HG02852 (cell line): ENCODE measurements around the gene SHCBP1L.
A peak's percentile ranks its signal among the peaks of the same experiment; 100 is the strongest.
"Not testable (repeated sequence)": the region's sequence is repeated elsewhere in the genome, so short reads cannot be mapped to it uniquely, and the experiment has no call there.

ENCODE experiments used
- ATAC-seq: cut with Tn5 transposase; IDR thresholded peaks from one replicate; pipeline ENCODE4 v1.9.1; 2021; ENCODE audit warnings: mild to moderate bottlenecking, moderate library complexity; ENCODE audit not compliant: unreplicated experiment

Gene SHCBP1L

GRCh38 chr1:182965861-182966260, 12.9 kb upstream of the SHCBP1L start:
- no peak for ATAC-seq

GRCh38 chr1:182965096-182965495, 12.1 kb upstream of the SHCBP1L start:
- no peak for ATAC-seq

DNA sequence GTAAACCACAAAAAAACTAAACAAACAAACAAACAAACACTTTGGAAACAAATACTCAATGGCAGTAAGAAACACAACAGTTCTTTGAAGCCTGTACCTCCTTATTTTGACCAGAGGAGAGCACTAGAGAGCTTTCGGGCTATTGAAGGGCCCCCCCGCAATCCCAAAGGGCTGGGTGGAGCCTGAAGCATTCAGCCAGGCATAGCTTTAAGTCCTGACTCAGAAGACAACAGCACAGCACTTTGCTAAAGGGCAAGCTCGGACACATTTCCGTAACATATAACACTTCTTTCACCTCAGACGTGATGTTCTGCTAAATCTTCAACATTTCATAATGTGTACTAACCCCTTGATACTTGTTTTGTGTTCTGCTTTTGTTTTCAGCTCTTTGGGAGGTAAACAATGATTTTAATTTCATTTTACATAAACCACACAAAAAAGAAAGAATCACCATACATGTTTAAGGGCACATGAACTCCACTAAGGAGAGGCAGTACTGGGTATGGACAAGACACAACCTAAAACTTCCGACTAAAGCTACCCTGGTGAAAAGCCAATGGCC, 9.7 kb upstream of the SHCBP1L start:
- peak; percentile 99 for ATAC-seq

DNA sequence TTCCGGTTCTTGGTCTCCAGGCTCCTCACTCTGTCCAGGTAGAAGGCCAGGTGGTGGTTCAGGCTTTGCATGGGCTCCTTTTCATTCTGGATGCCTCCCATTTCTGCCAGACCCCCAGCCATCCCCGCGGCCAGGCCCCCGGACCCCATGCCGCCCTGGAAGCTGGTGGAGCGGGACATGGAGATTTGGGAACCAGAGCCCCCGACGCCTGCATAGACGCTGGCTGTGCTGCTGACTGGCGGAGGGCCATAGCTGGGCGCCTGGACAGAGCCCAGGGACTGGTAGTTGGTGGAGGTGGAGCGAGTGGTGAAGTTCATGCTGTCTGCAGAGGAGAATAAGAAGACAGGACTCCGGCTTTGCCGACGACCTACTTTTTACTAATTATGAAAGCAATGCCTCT, 7.1 kb upstream of the SHCBP1L start:
- ATAC-seq, result no peak

- no peak for ATAC-seq
Measured at GRCh38 chr1:182957902-182958395, 5.0 kb upstream of the SHCBP1L start.

DNA sequence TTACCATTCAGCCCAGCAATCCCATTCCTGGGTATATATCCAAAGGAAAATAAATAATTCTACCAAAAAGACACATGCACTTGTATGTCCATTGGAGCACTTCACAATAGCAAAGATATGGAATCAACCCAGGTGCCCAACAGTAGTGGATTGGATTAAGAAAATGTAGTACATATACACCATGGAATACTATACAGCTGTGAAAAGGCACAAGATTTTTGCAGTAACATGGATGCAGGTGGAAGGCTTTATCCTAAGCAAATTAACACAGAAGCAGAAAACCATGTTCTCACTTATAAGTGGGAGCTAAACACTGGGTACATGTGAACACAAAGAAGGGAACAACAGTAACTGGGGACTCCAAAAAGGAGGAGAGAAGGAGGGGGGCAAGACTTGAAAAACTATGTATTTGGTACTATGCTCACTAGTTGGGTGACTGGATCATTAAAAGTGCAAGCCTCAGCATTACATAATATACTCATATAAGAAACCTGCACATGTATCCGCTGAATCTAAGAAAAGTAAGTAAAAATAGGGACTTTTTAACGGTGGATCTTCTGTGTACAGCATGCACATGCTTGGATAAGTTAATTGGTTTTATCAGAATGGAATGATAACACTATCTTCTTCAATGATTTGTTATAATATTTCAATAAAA, 3.9 kb upstream of the SHCBP1L start:
- no peak for ATAC-seq

DNA sequence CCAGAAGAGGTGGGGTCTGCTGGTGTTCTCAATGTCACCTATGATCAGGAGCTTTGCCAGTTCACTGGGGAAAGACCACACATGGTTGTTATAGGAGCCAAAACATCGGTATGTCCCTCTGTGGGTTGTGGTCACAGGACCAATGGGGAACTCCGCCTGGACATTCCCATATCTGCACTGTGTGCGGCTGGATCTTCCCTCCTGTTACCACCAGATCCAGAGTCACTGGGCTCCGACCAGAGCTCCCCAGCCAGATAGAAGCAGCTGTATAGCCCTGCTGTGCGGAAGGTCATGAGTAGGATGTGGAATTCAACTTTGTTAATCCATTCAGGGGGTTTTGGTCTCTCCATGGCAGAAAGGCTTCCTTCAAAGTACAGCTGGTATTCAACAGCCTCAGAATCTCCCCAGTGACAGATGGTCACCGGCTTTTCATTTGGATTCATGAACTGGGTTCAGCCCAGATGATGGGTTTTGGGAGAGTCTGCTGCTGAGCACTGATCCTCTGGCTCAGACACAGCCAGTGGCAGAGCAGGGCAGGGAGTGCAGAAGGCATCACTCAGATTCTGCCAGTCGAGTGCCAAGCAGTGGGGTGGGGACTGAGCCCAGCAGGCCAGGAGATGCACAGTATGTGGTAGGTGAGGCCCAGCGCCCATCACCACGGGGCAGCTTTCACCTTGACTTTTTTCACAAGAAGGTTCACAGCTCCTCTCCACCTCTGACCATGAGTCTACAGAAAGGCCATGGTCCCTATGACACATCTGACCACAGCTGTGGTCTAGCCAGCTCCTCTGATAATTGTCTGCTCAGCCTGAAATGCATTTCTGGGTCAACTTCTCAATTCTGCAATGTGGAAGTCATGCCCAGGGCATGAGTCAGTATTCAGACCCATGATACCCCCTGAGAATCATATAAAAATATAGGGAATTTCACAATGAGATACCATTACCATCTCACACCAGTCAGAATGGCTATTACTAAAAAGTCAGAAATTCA, 2.9 kb upstream of the SHCBP1L start:
- ATAC-seq, result no peak

- no peak for ATAC-seq
Measured at GRCh38 chr1:182953826-182954225, 860 bp upstream of the SHCBP1L start.

DNA sequence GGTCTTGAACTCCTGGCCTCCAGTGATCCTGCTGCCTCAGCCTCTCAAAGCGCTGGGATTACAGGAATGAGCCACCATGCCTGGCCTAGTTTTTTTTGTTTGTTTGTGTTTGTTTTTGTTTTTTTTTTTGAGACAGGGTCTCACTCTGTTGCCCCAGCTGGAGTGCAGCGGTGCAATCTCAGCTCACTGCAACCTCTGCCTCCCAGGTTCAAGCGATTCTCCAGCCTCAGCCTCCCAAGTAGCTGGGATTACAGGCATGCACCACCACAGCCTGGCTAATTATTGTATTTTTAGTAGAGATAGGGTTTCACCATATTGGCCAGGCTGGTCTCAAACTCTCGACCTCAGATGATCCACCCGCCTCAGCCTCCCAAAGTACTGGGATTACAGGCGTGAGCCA, 9.6 kb downstream of the SHCBP1L start:
- not testable (repeated sequence) for ATAC-seq

DNA sequence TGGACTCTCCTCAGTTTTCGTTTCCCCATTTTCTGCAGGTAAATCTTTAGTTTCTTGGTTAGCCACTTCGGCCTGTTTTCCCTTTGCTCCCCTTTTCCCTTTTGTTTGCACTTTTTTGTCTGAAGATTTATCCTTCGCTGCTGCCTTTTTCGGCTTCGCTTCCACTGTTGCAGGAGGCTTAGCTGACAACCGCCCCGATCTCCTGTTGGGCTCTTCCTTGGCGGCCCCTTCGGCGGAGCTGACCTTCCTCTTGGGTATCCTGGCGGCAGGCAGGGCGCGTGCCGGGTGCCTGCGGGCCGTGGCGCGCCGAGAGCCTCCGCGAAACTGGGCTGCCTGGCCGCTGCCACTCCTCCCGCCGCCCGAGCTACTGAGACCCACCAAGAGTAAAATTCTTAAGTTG, 10.8 kb downstream of the SHCBP1L start:
- not testable (repeated sequence) for ATAC-seq

- no peak for ATAC-seq
Measured at GRCh38 chr1:182939413-182939812, 13.6 kb downstream of the SHCBP1L start.

DNA sequence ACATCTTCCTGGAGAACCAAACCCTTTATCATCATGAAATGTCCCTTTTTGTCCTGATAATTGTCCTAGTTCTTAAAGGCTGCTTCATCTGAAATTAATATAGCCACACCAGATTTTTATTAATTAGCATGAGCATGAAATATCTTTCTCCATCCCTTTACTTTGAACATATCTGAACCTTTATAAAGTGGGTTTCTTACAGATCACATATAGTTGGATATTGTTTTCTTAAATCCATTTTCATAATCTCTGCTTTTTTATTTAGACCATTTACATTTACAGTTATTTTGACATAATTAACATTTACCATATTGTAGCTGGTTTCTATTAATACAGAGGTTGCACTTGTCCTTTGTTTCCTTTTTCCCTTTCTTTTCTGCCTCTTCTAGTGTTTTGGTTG, 17.2 kb downstream of the SHCBP1L start:
- no peak for ATAC-seq

DNA sequence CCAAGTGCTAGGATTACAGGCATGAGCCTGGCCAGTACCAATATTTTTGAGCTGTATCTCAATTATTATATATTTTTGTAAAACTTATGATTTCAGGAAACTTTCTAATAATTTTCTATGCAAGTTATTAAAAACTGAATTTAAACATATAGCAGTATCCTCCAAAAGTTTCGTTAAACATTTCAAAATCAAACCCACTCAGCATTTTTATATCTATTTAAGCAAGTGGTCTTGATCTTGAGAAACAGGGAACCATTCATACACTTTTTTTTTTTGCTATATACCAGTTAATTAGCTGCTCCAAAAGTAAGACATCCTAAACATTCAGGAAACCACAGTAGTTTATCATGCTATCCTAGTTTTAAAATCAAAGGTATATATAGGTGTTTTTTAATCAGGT, 22.0 kb downstream of the SHCBP1L start:
- ATAC-seq, result no peak

- ATAC-seq, result no peak
Measured at GRCh38 chr1:182927693-182928433, 25.1 kb downstream of the SHCBP1L start.

DNA sequence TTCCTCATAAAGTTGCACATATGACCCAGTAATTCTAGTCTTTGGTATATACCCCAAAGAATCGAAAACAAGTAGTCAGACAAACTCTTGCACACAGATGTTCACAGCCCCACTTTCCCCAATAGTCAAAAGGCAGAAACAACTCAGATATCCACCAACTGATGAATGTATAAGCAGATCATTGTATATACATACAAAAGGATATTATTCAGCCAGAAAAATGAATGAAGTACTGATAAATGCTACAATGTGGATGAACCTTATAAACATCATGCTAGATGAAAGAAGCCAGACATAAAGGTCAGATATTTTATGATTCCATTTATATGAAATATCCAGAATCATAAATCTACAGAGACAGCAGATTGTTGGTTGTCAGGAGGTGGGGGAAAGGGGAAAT, 27.3 kb downstream of the SHCBP1L start:
- ATAC-seq, result no peak

DNA sequence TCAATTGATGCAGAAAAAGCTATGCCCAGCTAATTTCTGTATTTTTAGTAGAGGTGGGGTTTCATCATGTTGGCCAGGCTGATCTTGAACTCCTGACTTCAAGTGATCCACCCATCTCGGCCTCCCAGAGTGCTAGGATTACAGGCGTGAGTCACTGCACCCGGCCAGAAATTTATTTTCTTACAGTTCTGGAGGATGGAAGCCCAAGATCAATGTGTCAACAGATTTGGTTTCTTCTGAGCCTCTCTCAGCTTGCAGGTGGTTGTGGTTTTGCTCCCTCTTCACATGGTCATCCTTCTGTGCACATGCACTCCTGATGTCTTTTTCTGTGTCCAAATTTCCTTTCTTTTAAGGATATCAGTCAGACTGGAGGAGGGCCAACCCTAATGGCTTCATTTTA, 35.6 kb downstream of the SHCBP1L start:
- ATAC-seq, result no peak

DNA sequence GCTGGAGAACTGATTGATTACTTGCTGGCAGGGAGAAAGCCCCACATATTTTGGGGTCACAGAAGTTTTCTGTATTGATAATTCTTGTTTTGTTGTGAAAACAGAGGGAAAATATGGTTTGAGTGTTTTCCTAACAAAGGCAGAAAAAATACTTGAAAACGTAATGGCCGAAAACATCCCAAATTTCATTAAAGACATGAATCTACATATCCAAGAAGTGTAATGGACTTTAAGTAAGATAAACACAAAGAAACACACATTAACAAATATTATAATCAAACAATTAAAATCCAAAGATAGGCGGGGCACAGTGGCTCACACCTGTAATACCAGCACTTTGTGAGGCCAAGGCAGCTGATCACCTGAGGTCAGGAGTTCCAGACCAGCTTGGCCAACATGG, 39.6 kb downstream of the SHCBP1L start:
- no peak for ATAC-seq

DNA sequence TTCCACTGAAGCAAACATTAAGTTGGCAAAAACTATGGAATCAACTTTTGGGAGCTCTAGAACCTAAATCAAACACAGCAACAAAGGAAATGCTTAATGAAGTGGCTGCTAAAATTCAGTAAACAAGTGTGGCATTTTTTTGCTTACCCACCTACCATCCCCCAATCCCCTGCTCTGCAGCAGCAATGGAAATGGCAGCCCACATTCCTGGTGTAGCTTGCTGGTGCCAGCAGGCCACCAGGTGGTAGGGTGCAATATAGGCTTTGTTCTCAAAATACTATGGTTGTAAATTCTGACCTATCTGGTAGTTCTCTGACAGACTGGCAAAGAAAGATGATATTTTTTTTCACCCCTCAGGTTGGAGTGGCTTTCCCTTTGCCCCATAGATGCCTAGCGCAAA, 42.8 kb downstream of the SHCBP1L start:
- no peak for ATAC-seq

DNA sequence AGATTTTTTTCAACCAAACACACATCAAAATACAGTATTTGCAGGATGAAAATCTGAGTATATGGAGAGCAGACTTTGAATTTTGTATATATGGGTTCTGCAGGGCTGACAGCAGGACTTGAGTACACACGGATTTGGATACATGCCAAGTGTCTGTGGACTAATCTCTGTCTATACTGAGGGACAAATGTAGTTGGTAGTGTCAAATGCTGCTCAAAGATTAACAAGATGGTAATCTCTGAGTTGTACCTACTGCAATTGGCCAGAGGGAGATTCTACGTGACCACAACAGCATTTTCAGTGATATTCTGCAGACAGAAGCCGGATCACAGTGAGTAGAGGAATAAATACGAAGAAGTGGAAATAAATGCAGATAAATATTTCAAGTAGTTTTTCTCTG, 43.4 kb downstream of the SHCBP1L start:
- no peak for ATAC-seq

- ATAC-seq, result no peak
Measured at GRCh38 chr1:182905321-182905720, 47.6 kb downstream of the SHCBP1L start.

GRCh38 chr1:182901946-182902345, 51.0 kb downstream of the SHCBP1L start:
- not testable (repeated sequence) for ATAC-seq
